GM13977 (cell line): ENCODE results near the gene AAMDC.
"Not testable (repeated sequence)": the region's sequence is repeated elsewhere in the genome, so short reads cannot be mapped to it uniquely, and the experiment has no call there.

Source experiments
- DNase-seq: peaks from one replicate; pipeline ENCODE4 v3.0.0; 2012; ENCODE audit warnings: low spot score
- CTCF ChIP-seq: IDR thresholded peaks from 2 replicates; pipeline ENCODE4 v1.5.1; 2012; ENCODE audit warnings: mild to moderate bottlenecking, control low read depth; ENCODE audit not compliant: insufficient read depth; ENCODE audit errors: extremely low read depth, missing control alignments
- in situ Hi-C: fragments of 300-500 bp; cut with MboI; formaldehyde crosslinking; loops from one replicate; pipeline ENCODE4 v1.12.0; 2022; ENCODE audit warnings: low sequenced_read_pairs, low pct_unique_long_range_greater_than_20kb, mixed read lengths, inconsistent platforms; ENCODE audit not compliant: unreplicated experiment

The AAMDC gene

GRCh38 chr11:77882396-77882795, 61.5 kb downstream of the AAMDC start:
- in situ Hi-C loops = no loop called here
- no peak for TF ChIP-seq CTCF
- no peak for DNase-seq

GRCh38 chr11:77883775-77884174, 62.8 kb downstream of the AAMDC start:
- in situ Hi-C loops = no loop called here
- no peak for TF ChIP-seq CTCF
- DNase-seq = no peak

- in situ Hi-C loops = no loop called here
- TF ChIP-seq CTCF = no peak
Measured at GRCh38 chr11:77884186-77884828, 63.4 kb downstream of the AAMDC start.

GRCh38 chr11:77884829-77885190, 63.9 kb downstream of the AAMDC start:
- no peak for DNase-seq
- TF ChIP-seq CTCF = no peak
- in situ Hi-C loops = no loop called here

More at GRCh38 chr11:77884186-77884828, 63.4 kb downstream of the AAMDC start:
- no peak for DNase-seq

GRCh38 chr11:77886401-77886800, 65.5 kb downstream of the AAMDC start:
- in situ Hi-C loops = no loop called here
- DNase-seq = no peak
- no peak for TF ChIP-seq CTCF

- in situ Hi-C loops, DNase-seq: not testable (repeated sequence)
Measured at GRCh38 chr11:77889045-77889444, 68.1 kb downstream of the AAMDC start.

- DNase-seq, in situ Hi-C loops: not testable (repeated sequence)
Measured at GRCh38 chr11:77890100-77890614, 69.2 kb downstream of the AAMDC start.

GRCh38 chr11:77890619-77891056, 69.7 kb downstream of the AAMDC start:
- in situ Hi-C loops, DNase-seq: not testable (repeated sequence)

- in situ Hi-C loops, DNase-seq: not testable (repeated sequence)
Measured at GRCh38 chr11:77891256-77891655, 70.3 kb downstream of the AAMDC start.

GRCh38 chr11:77891703-77892102, 70.8 kb downstream of the AAMDC start:
- DNase-seq, in situ Hi-C loops: not testable (repeated sequence)

GRCh38 chr11:77894949-77895348, 74.0 kb downstream of the AAMDC start:
- DNase-seq, in situ Hi-C loops: not testable (repeated sequence)
